ENCODE measurements around the gene MYO5C. TPM values are rescaled to one million over a fixed set of nuclear protein-coding genes. Genes with fewer than 3 reads are reported as not detected.

MYO5C gene
- total RNA-seq, 2 donors from 2014 or later = 3.0 to 18.4 TPM

- Histone ChIP-seq H3K4me1 (ENCODE audit: control insufficient read depth in 1 of 2, low read depth in 2 of 2) (peaks cover 10 to 12% of the 10 kb centered on the region in 2 donors), H3K4me3 (peak overlapping the region; percentile 71), H3K9me3 (no peaks in the 10 kb centered on the region), H3K36me3 (no peaks in the 10 kb centered on the region), H3K27ac (no peak overlapping the region), H3K27me3 (replicated peaks; ENCODE audit: insufficient read depth) (no peaks in the 10 kb centered on the region)
- ATAC-seq (ENCODE audit: insufficient number of reproducible peaks, low FRiP score, low read depth) (no peak), DNase-seq (ENCODE audit: low spot score) (no peak)
- no peak for TF ChIP-seq CTCF (IDR thresholded peaks at IDR 0.05)
These were observed 653 bp downstream of the MYO5C start for GRCh38 chr15:52294881-52295420.

- Histone ChIP-seq H3K4me1 (ENCODE audit: control insufficient read depth in 1 of 2, low read depth in 2 of 2) (peaks cover 10 to 12% of the 10 kb centered on the region in 2 donors), H3K27me3 (replicated peaks; ENCODE audit: insufficient read depth) (no peaks in the 10 kb centered on the region), H3K9me3 (no peaks in the 10 kb centered on the region), H3K36me3 (no peaks in the 10 kb centered on the region), H3K4me3 (no peak overlapping the region), H3K27ac (no peak overlapping the region)
- ATAC-seq (ENCODE audit: insufficient number of reproducible peaks, low FRiP score, low read depth) (no peak), DNase-seq (ENCODE audit: low spot score) (no peak)
- no peak for TF ChIP-seq CTCF (IDR thresholded peaks at IDR 0.05)
These were observed 2.7 kb downstream of the MYO5C start for GRCh38 chr15:52292780-52293392.

- Histone ChIP-seq H3K27ac (no peak overlapping the region), H3K36me3 (no peaks in the 10 kb centered on the region), H3K4me3 (no peak overlapping the region), H3K9me3 (no peaks in the 10 kb centered on the region), H3K27me3 (replicated peaks; ENCODE audit: insufficient read depth) (no peaks in the 10 kb centered on the region), H3K4me1 (ENCODE audit: control insufficient read depth in 1 of 2, low read depth in 2 of 2) (peaks cover 10 to 12% of the 10 kb centered on the region in 2 donors)
- DNase-seq (ENCODE audit: low spot score) (no peak), ATAC-seq (ENCODE audit: insufficient number of reproducible peaks, low FRiP score, low read depth) (no peak)
- no peak for TF ChIP-seq CTCF (IDR thresholded peaks at IDR 0.05)
These were observed 4.4 kb downstream of the MYO5C start for GRCh38 chr15:52291204-52291603.

GRCh38 chr15:52290800-52291199, 4.8 kb downstream of the MYO5C start:
- no peaks in the 10 kb centered on the region for H3K27me3 ChIP-seq (replicated peaks; ENCODE audit: insufficient read depth)
- no peak overlapping the region for H3K4me3 ChIP-seq
- DNase-seq (ENCODE audit: low spot score) = no peak
- H3K27ac ChIP-seq = no peak overlapping the region
- TF ChIP-seq CTCF (IDR thresholded peaks at IDR 0.05) = no peak
- no peaks in the 10 kb centered on the region for H3K9me3 ChIP-seq
- ATAC-seq (ENCODE audit: insufficient number of reproducible peaks, low FRiP score, low read depth) = no peak
- no peaks in the 10 kb centered on the region for H3K36me3 ChIP-seq
- H3K4me1 ChIP-seq (ENCODE audit: control insufficient read depth in 1 of 2, low read depth in 2 of 2) = peaks cover 10 to 11% of the 10 kb centered on the region in 2 donors

- Histone ChIP-seq H3K27ac (no peak overlapping the region), H3K4me1 (ENCODE audit: control insufficient read depth in 1 of 2, low read depth in 2 of 2) (peaks cover 5 to 6% of the 10 kb centered on the region in 2 donors), H3K4me3 (no peak overlapping the region), H3K36me3 (no peaks in the 10 kb centered on the region), H3K27me3 (replicated peaks; ENCODE audit: insufficient read depth) (no peaks in the 10 kb centered on the region), H3K9me3 (no peaks in the 10 kb centered on the region)
- no peak for TF ChIP-seq CTCF (IDR thresholded peaks at IDR 0.05)
- DNase-seq (ENCODE audit: low spot score) (no peak), ATAC-seq (ENCODE audit: insufficient number of reproducible peaks, low FRiP score, low read depth) (no peak)
These were observed 5.3 kb downstream of the MYO5C start for GRCh38 chr15:52290329-52290728.

Data from thoracic aorta (tissue), 2 donors.